ENCODE results near the gene CNBD2.
"Not testable (repeated sequence)": the region's sequence is repeated elsewhere in the genome, so short reads cannot be mapped to it uniquely, and the experiment has no call there.

The CNBD2 gene

DNA sequence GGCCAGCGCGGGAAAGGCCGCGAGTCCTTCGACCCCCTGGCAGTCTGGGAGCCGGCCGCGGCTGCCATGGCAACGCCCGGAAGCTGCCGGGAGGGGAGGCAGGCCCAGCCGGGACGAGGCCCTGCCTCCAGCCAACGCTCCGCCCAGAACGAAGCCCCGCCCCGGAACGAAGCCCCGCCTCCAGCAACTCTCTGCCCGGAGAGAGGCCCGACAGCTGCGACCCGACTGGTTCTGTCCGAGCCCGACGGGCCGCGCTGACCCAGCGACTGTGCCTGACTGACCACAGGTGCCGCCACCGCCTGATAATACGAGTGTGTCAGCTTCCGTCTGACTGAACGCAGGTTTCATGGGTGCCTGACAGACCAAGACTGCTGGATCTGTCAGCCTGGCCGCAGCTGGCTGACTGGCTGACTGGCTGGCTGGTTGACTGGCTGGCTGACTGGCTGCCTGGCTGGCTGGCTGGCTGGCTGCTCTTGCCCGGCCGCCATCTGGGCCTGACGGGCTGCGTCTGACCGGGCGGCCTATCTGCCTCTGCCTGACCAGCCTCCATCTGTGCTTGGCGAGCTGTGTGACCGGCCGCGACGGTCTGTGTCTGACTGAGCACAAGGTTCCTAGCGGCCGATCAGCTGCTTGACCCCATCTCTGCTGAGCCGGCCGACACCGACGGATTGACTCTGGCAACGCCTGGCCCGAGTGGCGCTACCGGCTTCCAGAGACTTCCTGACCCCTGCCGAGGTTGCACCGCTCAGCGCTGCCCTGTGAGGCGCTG lies 96.5 kb downstream of the CNBD2 start:
- peak; percentile 57 for DNase-seq

DNA sequence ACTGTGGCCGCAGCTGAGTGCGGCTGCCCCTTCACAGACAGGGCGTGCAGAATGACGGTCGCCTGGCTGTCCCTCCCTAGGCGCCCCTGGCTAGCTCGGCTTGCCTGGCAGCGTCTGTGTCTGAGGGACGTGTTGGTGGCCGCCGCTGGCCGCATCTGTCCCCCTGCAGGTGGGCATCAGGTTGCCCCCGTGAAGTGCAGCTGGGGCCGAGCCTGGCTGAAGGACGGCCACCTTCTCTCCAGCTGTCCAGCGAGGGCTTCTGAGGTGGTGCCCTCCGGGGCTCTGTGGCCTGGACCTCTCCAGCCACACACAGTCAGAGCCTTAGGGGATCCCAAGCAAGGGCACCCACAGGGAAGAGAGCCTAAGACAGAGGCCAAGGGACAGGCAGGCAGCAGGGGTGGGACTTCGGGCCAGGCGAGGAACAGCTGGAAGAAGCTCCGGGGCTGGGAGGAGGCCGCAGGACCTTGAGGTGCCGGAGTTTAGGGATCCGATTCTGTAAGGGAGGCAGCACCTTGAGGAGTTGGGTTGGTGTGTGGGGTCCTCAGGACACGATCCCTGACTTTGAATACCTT lies 97.1 kb downstream of the CNBD2 start:
- no peak for DNase-seq

DNA sequence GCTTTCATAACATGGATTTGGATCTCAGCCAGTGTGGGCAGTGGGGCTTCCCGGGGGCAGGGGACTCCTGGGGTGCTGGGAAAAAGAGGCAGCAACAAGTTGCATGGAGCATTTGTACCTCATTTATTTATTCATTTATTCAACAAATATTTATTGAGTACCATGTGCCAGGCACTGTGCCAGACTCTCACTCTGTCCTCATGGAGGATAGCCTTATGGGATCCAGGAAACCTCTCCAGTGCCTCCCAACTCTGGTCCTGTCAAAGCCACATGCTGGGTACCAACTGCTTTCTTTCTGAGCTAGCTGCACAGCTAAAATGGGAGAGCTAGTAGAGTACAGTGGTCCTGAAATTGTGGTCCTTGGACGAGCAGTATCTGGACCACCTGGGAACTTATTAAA lies 98.4 kb downstream of the CNBD2 start:
- DNase-seq = no peak

DNA sequence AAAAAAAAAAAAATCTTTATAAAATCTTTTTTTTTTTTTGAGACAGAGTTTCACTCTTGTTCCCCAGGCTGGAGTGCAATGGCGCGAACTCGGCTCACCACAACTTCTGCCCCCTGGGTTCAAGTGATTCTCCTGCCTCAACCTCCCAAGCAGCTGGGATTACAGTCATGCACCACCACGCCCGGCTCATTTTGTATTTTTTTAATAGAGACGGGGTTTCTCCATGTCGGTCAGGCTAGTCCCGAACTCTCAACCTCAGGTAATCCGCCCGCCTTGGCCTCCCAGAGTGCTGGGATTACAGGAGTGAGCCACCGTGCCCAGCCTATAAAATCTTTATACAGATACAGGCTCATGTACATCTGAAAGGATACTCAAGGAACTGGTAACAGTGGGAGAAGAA lies 100.1 kb downstream of the CNBD2 start:
- DNase-seq = not testable (repeated sequence)

DNA sequence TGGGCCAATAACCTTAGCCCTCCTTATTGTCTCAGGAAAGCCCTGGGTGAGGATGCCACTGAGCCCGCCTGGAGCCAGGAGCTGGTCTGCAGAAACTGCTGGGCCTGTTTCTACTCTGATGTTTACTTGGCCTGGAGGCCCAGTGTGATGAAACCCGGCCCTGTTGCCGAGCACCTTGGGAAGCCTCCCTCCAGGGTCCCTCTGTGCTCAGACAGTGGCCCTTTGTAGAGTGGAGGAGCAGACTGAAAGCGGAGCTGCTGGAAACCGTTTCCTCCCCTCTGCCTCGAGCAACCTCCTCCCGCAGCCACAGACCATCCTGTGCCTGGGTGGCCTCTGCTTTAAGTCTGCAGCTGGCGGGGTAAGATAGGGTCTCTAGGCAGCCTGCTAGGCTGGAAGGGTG lies 102.1 kb downstream of the CNBD2 start:
- DNase-seq = no peak

DNA sequence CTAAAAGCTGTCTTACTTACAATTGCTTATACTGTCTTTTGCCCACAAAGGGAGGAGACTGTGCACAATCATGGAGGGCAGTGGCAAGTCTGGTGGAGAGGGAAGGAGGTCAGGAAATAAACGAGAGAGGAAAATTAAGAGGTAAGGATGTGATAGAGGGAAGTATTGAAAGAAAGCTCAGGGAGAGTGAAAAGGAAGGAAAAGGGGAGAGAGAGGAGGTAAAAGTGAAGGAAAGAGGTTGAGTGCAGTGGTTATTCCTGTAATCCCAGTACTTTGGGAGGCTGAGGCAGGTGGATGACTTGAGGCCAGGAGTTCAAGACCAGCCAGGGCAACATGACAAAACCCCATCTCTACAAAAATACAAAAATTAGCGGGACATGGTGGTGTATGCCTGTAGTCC lies 103.5 kb downstream of the CNBD2 start:
- no peak for DNase-seq

DNA sequence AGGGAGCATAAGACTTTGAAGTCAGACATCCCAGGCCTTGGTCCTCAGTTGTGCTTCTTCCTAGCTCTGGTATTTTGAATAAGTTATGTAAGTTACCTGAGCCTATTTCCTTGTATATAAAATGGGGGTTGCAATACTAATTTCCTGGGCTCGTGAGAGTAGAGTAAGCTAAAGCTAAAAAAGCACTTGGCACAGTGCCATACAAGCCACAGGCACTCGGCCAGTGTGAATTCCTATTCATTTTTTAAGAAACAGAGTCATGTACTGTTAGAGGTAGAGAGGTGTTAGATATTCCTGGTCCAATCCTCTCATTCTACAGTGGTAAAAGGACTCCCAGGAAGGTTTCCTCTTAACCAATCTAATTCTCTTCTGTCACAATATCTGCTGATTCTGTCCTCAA lies 106.6 kb downstream of the CNBD2 start:
- no peak for DNase-seq

DNA sequence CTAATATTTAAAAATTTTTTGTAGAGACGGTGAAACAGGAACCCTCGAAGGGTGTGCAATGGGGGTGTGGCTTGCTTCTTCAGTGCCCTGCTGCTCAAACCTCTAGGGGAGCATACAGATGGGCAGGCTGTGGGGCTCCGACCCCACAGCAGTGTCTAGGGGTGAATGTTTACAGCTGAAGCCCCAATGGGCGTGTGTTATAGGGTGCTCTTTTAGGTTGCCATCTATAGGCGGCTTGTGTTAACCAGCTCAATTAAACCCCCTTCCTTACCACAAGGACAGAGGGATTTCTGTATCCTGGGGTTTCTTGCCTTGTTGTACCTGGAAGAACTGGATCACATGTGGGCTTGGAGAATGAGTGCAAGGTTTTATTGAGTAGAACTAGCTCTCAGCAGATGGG lies 109.4 kb downstream of the CNBD2 start:
- DNase-seq = not testable (repeated sequence)

DNA sequence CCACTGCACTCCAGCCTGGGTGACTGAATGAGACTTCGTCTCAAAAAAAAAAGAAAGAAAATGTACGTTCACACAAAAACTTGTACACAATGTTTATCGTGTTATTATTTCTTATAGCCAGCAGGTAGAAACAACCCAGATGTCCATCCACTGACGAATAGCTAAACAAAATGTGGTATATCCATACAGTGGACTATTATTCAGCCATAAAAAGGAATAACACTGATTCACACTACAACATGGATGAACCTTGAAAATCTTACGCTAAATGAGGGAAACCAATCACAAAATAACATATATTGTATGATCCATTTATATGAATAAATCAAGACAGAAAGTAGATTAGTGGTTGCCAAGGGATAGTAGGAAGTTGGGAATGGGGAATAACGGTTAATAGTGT lies 111.1 kb downstream of the CNBD2 start:
- DNase-seq = no peak

DNA sequence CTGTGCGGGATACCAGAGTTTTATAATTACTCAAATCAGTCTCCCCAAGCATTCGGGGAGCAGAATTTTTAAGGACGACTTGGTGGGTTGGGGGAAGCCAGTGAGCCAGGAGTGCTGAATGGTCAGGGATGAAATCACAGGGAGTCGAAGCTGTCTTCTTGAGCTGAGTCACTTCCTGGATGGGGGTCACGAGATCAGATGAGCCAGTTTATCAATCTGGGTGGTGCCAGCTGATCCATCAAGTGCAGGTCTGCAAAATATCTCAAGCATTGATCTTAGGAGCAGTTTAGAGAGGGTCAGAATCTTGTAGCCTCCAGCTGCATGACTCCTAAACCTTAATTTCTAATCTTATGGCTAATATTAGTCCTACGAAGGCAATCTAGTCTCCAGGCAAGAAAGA lies 111.6 kb downstream of the CNBD2 start:
- not testable (repeated sequence) for DNase-seq

Measured in NCI-H2029 treated with DMSO at 0.1 percent for 48 hours (cell line).